HG03342 (cell line): ENCODE measurements around the gene ALDH16A1.

Source experiments
- ATAC-seq: cut with Tn5 transposase; IDR thresholded peaks from one replicate; pipeline ENCODE4 v1.9.1; 2021; ENCODE audit warnings: mild to moderate bottlenecking, moderate library complexity; ENCODE audit not compliant: unreplicated experiment

Gene ALDH16A1

GRCh38 chr19:49453013-49453756, at the start of gene ALDH16A1:
ALDH16A1 (plus strand) TSS chr19:49453225; CDS start chr19:49453332, 107 bp downstream.
- peak; percentile 77 for ATAC-seq

DNA sequence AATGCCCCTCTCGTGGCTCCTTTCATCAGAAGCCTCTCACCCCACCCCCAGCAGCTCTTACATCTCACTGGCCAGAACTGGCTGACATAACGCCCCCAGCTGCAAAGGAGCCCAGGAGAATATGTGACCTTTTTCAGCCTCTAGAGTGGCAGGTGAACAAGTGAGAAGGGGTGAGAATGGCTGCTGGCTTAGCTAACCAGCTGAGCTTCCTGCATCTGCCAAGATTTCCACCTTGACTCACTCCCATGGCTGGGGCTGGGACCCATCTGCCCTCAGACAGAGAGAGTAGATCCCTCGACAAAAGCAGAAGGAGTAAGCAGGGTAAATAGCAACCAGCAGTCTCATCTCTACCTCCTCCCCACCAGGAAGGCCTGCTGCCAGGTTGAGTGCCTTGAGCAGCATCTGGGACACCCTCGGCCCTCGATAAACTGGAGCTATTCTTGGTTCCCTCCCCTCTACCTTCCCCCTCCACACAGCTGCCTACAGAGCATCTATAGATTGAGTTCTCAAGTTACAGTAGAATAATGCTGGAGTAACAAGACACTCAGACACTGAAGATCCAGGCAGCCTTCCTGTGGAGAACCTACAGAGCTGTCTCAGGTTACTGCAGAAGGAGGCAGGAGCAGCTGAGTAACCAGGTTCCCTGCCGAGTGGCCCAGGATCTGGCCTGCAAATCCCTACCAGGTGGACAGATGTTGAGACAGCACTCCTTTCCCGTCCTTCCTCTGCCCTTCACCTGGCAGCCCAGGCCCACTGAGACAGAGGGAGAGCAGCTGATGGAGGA, 49.4 kb upstream of the ALDH16A1 start:
- ATAC-seq, result no peak

DNA sequence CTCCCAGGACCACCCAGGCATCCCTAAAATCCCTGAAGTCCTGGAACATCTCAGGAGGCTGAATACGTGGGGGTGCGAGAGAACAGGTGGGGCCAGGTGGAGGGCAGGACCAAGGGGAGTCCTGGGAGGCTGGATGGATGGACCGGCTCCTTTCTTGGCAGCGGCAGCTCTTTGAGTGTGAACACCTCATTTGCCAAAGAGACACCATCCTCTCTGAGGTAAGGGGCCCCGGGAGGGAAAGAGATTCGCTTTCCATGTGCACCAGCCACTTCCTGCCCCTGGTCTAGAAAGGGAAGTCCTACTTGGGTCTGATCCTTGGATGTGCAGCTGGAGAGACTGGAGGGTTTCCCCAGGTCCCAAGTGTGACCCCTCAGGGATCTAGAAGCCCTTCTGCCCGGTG, 45.9 kb upstream of the ALDH16A1 start:
- ATAC-seq, result no peak

DNA sequence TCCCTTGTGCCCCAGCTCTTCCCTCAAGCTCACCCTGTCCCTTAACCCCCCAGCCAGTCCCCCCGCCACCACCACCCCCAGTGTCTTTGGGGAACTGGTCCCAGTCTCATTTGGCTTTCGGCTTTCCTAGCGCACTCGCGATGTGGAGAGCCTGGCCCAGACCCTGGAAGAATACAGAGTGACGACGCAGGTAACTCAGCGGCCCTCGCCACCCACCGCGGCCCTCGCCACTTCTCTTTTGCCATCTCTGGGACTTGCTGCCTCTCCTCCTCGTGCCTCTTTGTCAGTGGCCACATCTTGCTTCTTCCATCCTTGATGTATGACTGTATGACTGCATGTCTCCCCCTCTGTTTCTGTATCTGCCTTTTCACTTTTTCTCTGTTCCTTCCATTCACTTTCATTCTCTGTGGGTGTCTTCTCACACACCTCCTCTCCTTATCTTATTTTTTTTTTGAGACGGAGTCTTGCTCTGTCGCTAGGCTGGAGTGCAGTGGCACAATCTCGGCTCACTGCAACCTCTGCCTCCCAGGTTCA, 45.5 kb upstream of the ALDH16A1 start:
- ATAC-seq, result no peak

DNA sequence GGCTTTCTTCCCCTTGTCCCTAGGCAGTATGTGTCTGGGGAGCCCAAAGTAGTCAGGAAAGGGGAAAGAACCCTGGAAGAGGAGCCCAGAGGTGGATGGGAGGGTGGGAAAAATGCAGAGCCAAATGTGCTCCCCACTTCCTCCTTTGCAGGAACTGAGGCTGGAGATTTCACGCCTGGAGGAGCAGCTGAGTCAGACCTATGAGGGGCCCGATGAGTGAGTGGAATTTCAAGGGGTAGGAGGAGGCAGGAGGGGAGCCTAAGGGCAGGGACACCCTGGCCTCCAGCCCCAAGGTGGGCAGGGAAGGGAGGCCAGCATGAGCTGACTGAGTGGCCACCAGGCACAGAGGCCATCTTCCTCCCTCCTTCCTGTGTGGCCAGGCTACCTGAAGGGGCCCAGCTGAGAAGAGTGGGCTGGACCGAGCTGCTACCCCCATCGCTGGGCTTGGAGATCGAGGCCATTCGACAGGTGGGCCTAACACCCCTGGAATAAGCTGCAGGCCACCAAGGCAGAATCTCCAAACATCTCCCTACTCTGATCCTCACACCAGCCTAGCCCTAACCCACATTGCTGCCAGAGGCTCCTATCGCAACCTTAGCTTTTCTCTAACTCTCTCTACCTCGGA, 44.1 kb upstream of the ALDH16A1 start:
- ATAC-seq, result no peak

DNA sequence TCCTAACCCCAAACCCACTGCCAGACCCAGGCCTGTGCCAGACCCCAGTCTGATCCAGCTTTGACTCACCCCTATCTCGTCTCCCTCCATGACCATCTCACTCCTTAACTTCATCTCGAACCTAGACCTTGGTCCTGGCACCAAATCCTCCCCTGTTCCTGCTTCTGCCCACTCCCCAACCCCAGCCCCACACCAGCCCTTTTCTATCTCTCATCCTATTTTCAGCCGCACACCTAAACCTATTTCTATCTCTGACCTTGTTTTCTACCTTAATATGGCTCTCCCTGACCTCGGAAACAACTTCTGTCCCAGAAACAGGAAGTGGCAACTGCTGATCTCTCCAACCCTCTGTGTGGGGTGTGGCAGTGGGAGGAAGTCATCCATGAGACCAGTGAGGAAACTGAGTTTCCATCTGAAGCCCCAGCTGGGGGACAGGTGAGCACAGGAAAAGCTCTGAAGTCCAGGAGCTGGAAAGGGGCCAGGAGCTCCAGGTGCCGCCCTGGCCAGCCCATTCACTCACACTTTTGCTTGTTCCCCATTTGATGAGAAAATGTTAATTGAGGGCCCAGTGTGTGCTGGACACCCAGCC, 43.5 kb upstream of the ALDH16A1 start:
- ATAC-seq, result no peak

- ATAC-seq, result no peak
Observed at GRCh38 chr19:49411681-49412326, 41.2 kb upstream of the ALDH16A1 start.

- ATAC-seq, result no peak
Observed at GRCh38 chr19:49413348-49413747, 39.7 kb upstream of the ALDH16A1 start.

GRCh38 chr19:49414256-49414655, 38.8 kb upstream of the ALDH16A1 start:
- ATAC-seq, result no peak

GRCh38 chr19:49415102-49415809, 37.8 kb upstream of the ALDH16A1 start:
- no peak for ATAC-seq

- no peak for ATAC-seq
Observed at GRCh38 chr19:49415810-49416200, 37.2 kb upstream of the ALDH16A1 start.

- ATAC-seq, result no peak
Observed at GRCh38 chr19:49417088-49417487, 35.9 kb upstream of the ALDH16A1 start.

GRCh38 chr19:49418511-49418910, 34.5 kb upstream of the ALDH16A1 start:
- ATAC-seq, result no peak

- ATAC-seq, result no peak
Observed at GRCh38 chr19:49419173-49419572, 33.9 kb upstream of the ALDH16A1 start.

GRCh38 chr19:49420227-49420626, 32.8 kb upstream of the ALDH16A1 start:
- no peak for ATAC-seq

DNA sequence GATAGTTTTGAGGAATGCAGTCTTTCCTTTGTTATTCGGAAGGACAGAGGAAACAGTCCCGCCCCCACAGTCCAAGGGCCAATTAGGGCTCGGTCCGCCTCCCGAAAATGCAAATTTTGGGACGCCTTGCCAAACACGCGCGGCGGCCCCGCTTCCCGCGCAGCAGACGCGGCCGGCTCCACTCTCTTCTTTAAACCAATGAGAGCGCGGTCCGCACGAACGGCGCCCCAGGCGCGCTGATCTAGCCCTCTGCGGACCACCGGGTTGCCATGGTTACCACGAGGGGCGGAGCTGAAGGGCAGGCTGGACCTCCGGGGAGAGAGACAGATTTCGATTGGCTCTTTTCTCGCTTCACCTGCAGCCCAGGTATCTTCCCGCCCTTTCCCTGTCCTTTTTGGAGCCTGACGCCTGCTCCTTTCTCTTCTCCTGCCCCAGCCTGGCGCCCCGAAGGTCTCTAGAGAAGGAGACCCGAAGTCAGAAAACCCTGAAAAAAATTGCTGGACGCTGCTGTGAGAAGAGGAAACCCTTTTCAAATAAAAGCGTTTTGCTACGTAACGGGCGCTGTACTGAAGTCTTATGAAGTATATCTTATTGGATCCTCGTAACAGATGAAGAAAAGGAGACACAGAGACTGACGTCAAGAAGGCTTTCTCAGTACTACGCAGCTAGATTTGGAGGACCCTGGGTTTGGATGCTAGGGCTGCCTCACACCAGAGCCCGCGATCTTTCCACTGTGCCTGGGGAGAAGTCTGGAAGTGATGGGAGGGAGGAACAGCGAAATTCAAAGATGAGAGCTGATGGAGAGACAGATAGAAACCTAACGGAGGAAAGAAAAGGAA, 31.8 kb upstream of the ALDH16A1 start:
- no peak for ATAC-seq

DNA sequence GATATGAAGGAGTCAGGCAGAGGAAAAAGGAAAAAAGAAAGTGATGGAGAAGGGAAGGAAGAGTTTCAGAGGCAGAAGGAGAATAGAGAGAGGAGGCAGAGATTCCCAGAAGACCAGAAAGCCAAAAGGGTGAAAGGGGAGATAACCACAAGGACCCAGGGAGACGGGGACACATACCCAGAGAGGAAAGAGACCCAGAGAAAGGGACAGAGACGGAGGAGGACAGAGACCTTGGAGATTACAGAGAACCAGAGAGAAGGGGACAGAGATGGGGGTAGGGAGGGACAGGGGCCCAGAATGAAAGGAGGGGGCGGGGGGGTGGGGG, 31.2 kb upstream of the ALDH16A1 start:
- ATAC-seq, result no peak

GRCh38 chr19:49422407-49423070, 30.5 kb upstream of the ALDH16A1 start:
- no peak for ATAC-seq
